ENCODE results near the gene MROH2B.
"Not testable (repeated sequence)": the region's sequence is repeated elsewhere in the genome, so short reads cannot be mapped to it uniquely, and the experiment has no call there.

Gene MROH2B

DNA sequence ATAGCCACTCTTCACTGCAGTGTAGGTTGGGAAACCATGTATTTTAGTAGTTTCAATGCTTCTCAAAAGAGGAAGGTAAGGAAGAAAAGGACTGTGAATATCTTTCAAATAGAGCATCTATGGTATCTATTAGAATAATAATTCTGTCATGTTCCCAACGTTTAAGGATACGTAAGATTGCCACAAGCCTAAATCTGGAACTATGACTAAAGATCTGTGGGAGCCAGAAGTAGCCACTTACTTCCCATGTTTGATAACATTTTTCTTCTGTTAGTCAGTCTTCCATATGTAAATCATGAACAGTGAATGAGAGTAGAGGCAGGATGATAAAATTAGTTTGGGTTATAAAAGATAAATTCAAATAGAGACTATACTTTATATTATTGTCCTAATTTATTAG, 16.3 kb upstream of the MROH2B start:
- H3K36me3 ChIP-seq (ENCODE audit: control insufficient read depth in 1 of 2, insufficient read depth in 2 of 2, low read length in 2 of 2), result no peaks in the 10 kb centered on the region
- no peak overlapping the region for H3K4me3 ChIP-seq (ENCODE audit: low read depth in 1 of 2, low read length in 2 of 2)
- no peaks in the 10 kb centered on the region for H3K27me3 ChIP-seq (ENCODE audit: low read depth, low read length)
- no peaks in the 10 kb centered on the region for H3K4me1 ChIP-seq (ENCODE audit: control insufficient read depth in 1 of 2, insufficient read depth in 2 of 2, low read length in 2 of 2)
- H3K27ac ChIP-seq (ENCODE audit: low read length), result no peak overlapping the region
- no peaks in the 10 kb centered on the region for H3K9me3 ChIP-seq (ENCODE audit: control insufficient read depth in 1 of 2, low read length in 2 of 2)

DNA sequence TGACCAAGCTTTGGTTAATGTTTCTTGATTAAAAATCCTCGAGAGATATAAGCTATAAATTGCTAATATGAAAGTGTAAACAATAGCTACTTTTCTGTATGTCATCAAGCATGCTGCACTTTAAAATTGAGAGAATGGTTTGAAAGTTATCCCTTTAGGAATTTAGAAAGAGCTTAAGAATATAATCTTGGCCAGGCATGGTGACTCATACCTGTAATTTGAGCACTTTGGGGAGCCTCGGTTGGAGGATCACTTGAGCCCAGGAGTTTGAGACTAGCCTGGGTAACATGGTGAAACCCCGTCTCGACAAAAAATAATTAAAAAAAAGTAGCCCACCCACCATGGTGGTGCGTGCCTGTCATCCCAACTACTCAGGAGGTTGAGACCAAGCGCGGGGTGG, 12.2 kb upstream of the MROH2B start:
- no peak overlapping the region for H3K4me3 ChIP-seq (ENCODE audit: low read depth in 1 of 2, low read length in 2 of 2)

DNA sequence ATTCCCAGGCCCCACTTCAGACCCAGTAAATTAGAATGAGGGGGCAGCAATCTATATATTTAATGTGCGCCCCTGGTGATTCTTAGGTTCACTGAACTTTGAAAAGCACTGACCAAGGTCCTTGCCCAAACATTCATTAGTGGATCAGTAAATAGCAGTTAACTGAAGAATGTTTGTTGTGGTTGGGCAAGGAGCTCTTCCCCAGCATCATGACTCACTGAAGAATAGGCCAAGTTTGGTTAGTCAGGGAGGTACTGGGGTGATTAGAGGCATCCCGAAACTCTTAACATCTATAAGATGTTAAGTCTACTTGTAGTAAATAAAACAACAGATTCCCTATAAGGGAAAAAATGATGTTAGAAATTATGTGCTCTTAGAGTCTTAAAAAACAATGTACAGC, 833 bp upstream of the MROH2B start:
- H3K27me3 ChIP-seq (ENCODE audit: low read depth, low read length), result no peaks in the 10 kb centered on the region
- no peaks in the 10 kb centered on the region for H3K4me1 ChIP-seq (ENCODE audit: control insufficient read depth in 1 of 2, insufficient read depth in 2 of 2, low read length in 2 of 2)
- H3K9me3 ChIP-seq (ENCODE audit: control insufficient read depth in 1 of 2, low read length in 2 of 2), result no peaks in the 10 kb centered on the region
- H3K36me3 ChIP-seq (ENCODE audit: control insufficient read depth in 1 of 2, insufficient read depth in 2 of 2, low read length in 2 of 2), result no peaks in the 10 kb centered on the region
- no peak overlapping the region for H3K4me3 ChIP-seq (ENCODE audit: low read depth in 1 of 2, low read length in 2 of 2)
- no peak overlapping the region for H3K27ac ChIP-seq (ENCODE audit: low read length)

More for the DNA sequence above, 12.2 kb upstream of the MROH2B start:
- Histone ChIP-seq H3K36me3 (ENCODE audit: control insufficient read depth in 1 of 2, insufficient read depth in 2 of 2, low read length in 2 of 2) (no peaks in the 10 kb centered on the region), H3K9me3 (ENCODE audit: control insufficient read depth in 1 of 2, low read length in 2 of 2) (no peaks in the 10 kb centered on the region), H3K27me3 (ENCODE audit: low read depth, low read length) (no peaks in the 10 kb centered on the region), H3K4me1 (ENCODE audit: control insufficient read depth in 1 of 2, insufficient read depth in 2 of 2, low read length in 2 of 2) (no peaks in the 10 kb centered on the region), H3K27ac (ENCODE audit: low read length) (no peak overlapping the region)

DNA sequence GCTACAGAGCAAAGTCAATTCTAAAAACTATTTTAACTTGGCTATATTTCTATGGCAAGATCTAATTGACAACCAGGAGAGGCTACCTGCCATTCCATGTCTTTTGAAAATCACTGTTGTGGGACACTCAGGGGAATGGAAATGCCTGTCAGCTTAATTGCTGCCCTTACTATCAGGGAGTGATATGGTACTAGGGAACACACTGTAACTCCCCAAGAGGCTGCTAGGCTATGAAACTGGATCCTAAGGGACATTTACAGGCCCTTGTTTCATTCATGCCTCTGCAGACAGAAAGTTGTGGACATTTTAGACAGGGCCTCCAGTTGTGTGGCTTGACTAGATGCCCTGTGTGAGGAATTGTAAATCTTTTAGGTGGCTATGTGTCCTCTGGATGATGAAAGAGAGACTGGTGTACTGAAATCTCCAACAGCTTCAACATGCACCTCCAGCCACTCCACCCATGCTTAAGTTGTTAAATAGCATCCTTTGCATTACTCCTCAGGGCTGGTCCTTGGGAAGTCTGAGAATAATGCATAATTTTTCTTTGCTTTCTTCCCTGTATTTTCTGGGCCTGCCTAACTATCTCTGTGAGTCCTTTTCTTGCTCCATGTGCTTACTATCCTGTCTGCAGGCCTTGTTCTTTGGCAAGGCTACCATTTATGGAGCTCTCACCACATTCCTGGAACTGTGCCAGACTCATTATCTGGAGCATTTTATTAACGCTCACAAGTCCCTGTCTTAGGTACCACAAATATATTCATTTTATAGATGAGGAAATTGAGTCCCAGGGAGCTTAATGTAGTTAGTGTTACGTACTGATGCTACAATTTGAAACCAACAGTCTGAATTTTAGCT, 3.2 kb downstream of the MROH2B start:
- H3K9me3 ChIP-seq (ENCODE audit: control insufficient read depth in 1 of 2, low read length in 2 of 2), result no peaks in the 10 kb centered on the region
- no peaks in the 10 kb centered on the region for H3K36me3 ChIP-seq (ENCODE audit: control insufficient read depth in 1 of 2, insufficient read depth in 2 of 2, low read length in 2 of 2)
- no peak overlapping the region for H3K4me3 ChIP-seq (ENCODE audit: low read depth in 1 of 2, low read length in 2 of 2)
- no peaks in the 10 kb centered on the region for H3K4me1 ChIP-seq (ENCODE audit: control insufficient read depth in 1 of 2, insufficient read depth in 2 of 2, low read length in 2 of 2)
- no peak overlapping the region for H3K27ac ChIP-seq (ENCODE audit: low read length)
- no peaks in the 10 kb centered on the region for H3K27me3 ChIP-seq (ENCODE audit: low read depth, low read length)

DNA sequence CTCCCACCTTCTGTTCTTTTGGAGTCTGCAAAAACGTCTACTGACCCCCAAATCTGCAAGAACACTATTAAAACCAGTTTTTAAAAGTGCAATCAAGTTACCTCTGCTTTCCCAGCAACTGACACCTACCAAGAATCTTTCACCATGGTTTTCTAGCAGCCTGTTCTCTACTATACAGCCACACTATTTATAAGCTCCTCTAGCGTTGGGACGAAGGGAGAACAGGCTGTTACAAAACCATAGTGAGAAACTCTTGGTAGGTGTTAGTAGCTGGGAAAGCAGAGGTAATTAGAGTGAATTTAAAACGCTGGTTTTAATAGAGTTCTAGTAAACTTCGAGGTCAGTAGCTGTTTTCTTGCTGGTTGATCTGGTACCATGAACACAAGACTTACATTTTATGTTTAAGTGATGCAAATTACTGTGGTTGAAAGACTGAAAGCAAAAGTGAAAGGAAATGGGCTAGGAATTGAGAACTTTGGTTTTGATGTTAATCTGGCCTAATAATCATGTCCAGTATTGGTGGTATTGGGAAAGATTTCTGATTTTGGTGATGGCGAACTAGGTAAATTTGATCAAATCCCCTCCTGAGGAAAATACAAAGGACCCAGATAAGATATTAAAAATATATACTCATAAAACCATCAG, 5.3 kb downstream of the MROH2B start:
- Histone ChIP-seq H3K4me1 (ENCODE audit: control insufficient read depth in 1 of 2, insufficient read depth in 2 of 2, low read length in 2 of 2) (no peaks in the 10 kb centered on the region), H3K36me3 (ENCODE audit: control insufficient read depth in 1 of 2, insufficient read depth in 2 of 2, low read length in 2 of 2) (no peaks in the 10 kb centered on the region), H3K27ac (ENCODE audit: low read length) (no peak overlapping the region), H3K4me3 (ENCODE audit: low read depth in 1 of 2, low read length in 2 of 2) (no peak overlapping the region), H3K27me3 (ENCODE audit: low read depth, low read length) (no peaks in the 10 kb centered on the region), H3K9me3 (ENCODE audit: control insufficient read depth in 1 of 2, low read length in 2 of 2) (no peaks in the 10 kb centered on the region)

DNA sequence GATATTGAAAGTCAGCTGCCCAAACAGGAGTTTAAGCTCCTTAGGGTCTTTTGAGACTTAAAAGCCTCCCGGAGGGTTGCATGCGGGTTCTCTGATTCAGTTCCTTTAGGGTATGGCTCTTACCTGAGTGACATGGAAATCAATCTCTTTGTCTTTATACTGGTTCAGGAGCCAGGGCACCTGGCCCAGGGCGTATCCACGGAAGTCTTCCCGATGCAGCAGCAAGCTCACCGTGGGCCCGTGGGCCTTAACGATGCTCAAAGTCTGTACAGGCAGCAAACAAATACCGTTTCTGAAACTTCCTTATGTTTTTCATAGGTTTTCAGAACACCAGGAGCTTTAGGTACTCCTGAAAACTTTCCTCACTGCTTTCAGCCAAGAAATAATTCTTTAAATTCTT, 13.2 kb downstream of the MROH2B start:
- Histone ChIP-seq H3K27me3 (ENCODE audit: low read depth, low read length) (no peaks in the 10 kb centered on the region), H3K27ac (ENCODE audit: low read length) (no peak overlapping the region), H3K4me1 (ENCODE audit: control insufficient read depth in 1 of 2, insufficient read depth in 2 of 2, low read length in 2 of 2) (no peaks in the 10 kb centered on the region), H3K4me3 (ENCODE audit: low read depth in 1 of 2, low read length in 2 of 2) (no peak overlapping the region), H3K36me3 (ENCODE audit: control insufficient read depth in 1 of 2, insufficient read depth in 2 of 2, low read length in 2 of 2) (no peaks in the 10 kb centered on the region), H3K9me3 (ENCODE audit: control insufficient read depth in 1 of 2, low read length in 2 of 2) (no peaks in the 10 kb centered on the region)

DNA sequence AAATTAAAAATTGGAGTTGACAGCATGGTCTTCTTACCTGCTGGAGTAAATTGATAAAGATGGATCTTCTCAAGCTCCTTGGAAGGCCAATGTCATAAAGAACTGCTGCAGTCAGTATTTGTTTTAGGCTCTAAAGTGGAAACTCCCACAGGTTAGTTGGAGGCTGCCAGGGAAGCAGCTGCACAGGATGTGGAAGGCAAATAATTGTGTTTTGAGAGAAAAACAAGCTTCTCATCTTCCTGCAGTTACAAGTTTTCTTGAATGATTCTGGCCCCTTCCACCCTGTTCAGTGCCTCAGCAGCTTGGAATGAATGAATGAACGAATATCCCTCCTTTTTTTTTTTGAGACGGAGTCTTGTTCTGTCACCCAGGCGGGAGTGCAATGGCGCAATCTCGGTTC, 13.9 kb downstream of the MROH2B start:
- H3K4me3 ChIP-seq (ENCODE audit: low read depth in 1 of 2, low read length in 2 of 2), result no peak overlapping the region
- H3K36me3 ChIP-seq (ENCODE audit: control insufficient read depth in 1 of 2, insufficient read depth in 2 of 2, low read length in 2 of 2), result no peaks in the 10 kb centered on the region
- no peaks in the 10 kb centered on the region for H3K9me3 ChIP-seq (ENCODE audit: control insufficient read depth in 1 of 2, low read length in 2 of 2)
- H3K27ac ChIP-seq (ENCODE audit: low read length), result no peak overlapping the region
- H3K27me3 ChIP-seq (ENCODE audit: low read depth, low read length), result no peaks in the 10 kb centered on the region
- no peaks in the 10 kb centered on the region for H3K4me1 ChIP-seq (ENCODE audit: control insufficient read depth in 1 of 2, insufficient read depth in 2 of 2, low read length in 2 of 2)

DNA sequence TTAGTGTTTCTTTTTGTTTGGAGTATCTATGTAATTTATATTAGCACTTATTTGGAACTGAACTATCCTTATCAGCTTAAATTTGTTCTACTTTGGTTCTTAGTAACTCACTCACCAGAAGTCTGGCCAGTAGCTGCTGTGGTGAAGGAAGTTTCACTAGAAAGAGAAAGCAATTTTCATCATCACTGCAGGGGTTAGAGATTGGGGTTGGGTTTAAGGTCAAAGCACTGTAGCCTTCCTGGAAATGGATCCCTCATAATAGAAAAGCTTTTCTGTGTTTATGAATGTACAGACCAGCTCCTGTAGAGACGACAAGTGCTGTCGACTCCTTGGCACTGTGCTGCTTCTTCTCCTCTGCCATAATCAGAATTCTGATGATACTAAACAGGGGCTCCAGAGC, 22.2 kb downstream of the MROH2B start:
- H3K9me3 ChIP-seq (ENCODE audit: control insufficient read depth in 1 of 2, low read length in 2 of 2), result no peaks in the 10 kb centered on the region
- no peaks in the 10 kb centered on the region for H3K4me1 ChIP-seq (ENCODE audit: control insufficient read depth in 1 of 2, insufficient read depth in 2 of 2, low read length in 2 of 2)
- H3K27ac ChIP-seq (ENCODE audit: low read length), result no peak overlapping the region
- H3K4me3 ChIP-seq (ENCODE audit: low read depth in 1 of 2, low read length in 2 of 2), result no peak overlapping the region
- no peaks in the 10 kb centered on the region for H3K27me3 ChIP-seq (ENCODE audit: low read depth, low read length)
- H3K36me3 ChIP-seq (ENCODE audit: control insufficient read depth in 1 of 2, insufficient read depth in 2 of 2, low read length in 2 of 2), result no peaks in the 10 kb centered on the region

DNA sequence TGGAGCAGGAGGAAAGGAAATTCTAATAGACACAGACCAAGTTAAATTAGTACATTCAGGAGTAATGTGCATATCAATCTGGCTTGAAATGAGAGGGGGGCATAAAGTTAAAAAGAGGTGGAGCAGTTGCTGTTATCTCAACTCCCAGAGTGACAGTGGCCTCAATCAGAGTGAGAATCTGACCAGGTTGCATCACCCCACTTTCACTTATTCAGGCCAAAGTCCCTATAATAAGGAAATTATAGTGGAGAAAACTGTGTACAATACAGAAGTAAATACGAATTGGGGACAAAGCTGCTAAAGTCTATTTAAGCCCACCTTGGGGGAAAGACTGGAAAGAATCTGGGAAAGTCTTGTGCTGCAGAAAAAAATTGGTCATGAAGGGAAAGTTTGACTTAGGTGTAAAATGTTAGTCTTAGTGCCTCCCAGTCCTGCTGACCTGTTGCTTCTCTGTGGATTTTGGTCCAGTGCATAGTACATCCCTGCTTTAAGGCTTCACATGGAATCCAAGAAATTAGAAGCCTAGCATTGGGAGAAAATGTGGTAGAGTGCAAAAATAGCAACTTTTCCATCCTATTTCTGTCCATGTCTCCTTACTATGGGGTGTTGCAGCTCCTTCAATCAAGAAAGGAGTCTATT, 27.9 kb downstream of the MROH2B start:
- no peaks in the 10 kb centered on the region for H3K27me3 ChIP-seq (ENCODE audit: low read depth, low read length)
- no peaks in the 10 kb centered on the region for H3K4me1 ChIP-seq (ENCODE audit: control insufficient read depth in 1 of 2, insufficient read depth in 2 of 2, low read length in 2 of 2)
- H3K36me3 ChIP-seq (ENCODE audit: control insufficient read depth in 1 of 2, insufficient read depth in 2 of 2, low read length in 2 of 2), result no peaks in the 10 kb centered on the region
- H3K4me3 ChIP-seq (ENCODE audit: low read depth in 1 of 2, low read length in 2 of 2), result no peak overlapping the region
- H3K9me3 ChIP-seq (ENCODE audit: control insufficient read depth in 1 of 2, low read length in 2 of 2), result no peaks in the 10 kb centered on the region
- H3K27ac ChIP-seq (ENCODE audit: low read length), result no peak overlapping the region

DNA sequence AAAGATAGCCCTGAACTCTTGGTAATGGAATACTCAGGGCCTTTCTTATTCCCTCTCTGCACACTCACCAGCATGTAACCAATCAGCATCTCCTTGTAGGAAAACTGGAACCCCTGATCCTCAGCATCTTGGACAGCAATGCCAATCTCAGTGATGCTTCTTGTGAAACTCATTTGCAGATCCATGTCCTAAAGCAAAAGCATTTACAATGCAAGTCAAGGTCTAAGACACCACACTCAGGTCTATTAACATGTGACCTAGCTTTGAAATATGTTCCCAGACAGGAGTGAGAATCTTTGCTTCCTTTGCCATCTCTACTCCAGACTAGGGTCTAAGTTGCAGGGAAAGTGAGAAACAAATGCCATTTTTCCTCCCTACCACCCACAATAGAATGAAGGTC, 38.2 kb downstream of the MROH2B start:
- Histone ChIP-seq H3K27ac (ENCODE audit: low read length) (no peak overlapping the region), H3K27me3 (ENCODE audit: low read depth, low read length) (no peaks in the 10 kb centered on the region), H3K36me3 (ENCODE audit: control insufficient read depth in 1 of 2, insufficient read depth in 2 of 2, low read length in 2 of 2) (no peaks in the 10 kb centered on the region), H3K4me3 (ENCODE audit: low read depth in 1 of 2, low read length in 2 of 2) (no peak overlapping the region), H3K4me1 (ENCODE audit: control insufficient read depth in 1 of 2, insufficient read depth in 2 of 2, low read length in 2 of 2) (no peaks in the 10 kb centered on the region), H3K9me3 (ENCODE audit: control insufficient read depth in 1 of 2, low read length in 2 of 2) (peaks cover 0 to 2% of the 10 kb centered on the region in 2 donors)

DNA sequence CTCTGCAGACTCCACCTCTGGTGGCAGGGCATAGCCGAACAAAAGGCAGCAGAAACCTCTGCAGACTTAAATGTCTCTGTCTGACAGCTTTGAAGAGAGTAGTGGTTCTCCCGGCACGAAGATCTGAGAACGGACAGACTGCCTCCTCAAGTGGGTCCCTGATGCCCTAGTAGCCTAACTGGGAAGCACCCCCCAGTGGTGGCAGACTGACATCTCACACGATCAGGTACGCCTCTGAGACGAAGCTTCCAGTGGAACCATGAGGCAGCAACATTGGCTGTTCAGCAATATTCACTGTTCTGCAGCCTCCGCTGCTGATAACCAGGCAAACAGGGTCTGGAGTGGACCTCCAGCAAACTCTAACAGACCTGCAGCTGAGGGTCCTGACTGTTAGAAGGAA, 48.5 kb downstream of the MROH2B start:
- H3K9me3 ChIP-seq (ENCODE audit: control insufficient read depth in 1 of 2, low read length in 2 of 2); H3K4me3 ChIP-seq (ENCODE audit: low read depth in 1 of 2, low read length in 2 of 2); H3K27me3 ChIP-seq (ENCODE audit: low read depth, low read length); H3K27ac ChIP-seq (ENCODE audit: low read length); H3K4me1 ChIP-seq (ENCODE audit: control insufficient read depth in 1 of 2, insufficient read depth in 2 of 2, low read length in 2 of 2); H3K36me3 ChIP-seq (ENCODE audit: control insufficient read depth in 1 of 2, insufficient read depth in 2 of 2, low read length in 2 of 2): not testable (repeated sequence)

All from muscle layer of duodenum (tissue), 2 donors.